H1 (cell line): ENCODE results near the gene FGFR2. TPM values are rescaled to one million over a fixed set of nuclear protein-coding genes. Genes with fewer than 3 reads are reported as not detected.

Experiments
- CTCF ChIA-PET: fragments of 300-600 bp; sonication (Branson Sonifier 250); formaldehyde crosslinking; loops from one replicate; lab custom pipeline; 2021; ENCODE audit not compliant: partially characterized antibody; lab: Charles Lee
- POLR2A ChIA-PET: fragments of 300-600 bp; sonication (Branson Sonifier 250); formaldehyde crosslinking; loops from one replicate; lab custom pipeline; 2021; ENCODE audit warnings: inconsistent platforms; ENCODE audit not compliant: partially characterized antibody; lab: Charles Lee
- DNase-seq, 2 experiments: peaks; one replicate each; pipeline versions ENCODE4 v3.0.0 to v3.0.0-alpha.2; 2010 to 2022; ENCODE audit warnings: low spot score in 2 of 2, low read depth in 1 of 2, mixed read lengths in 1 of 2
- FAIRE-seq: peaks from 2 replicates; lab custom pipeline; 2011; peaks lifted over from hg19 to GRCh38; lab: Jason Lieb, UNC
- H2AFZ ChIP-seq: 2 replicates; pipeline ENCODE4 v1.8.1; 2012; ENCODE audit warnings: low read length, inconsistent platforms
- H2AK5ac ChIP-seq: 2 replicates; pipeline ENCODE4 v1.6.1; 2013; ENCODE audit warnings: low read depth, low read length
- H2BK120ac ChIP-seq: replicated peaks from 2 replicates; pipeline ENCODE3; 2013; ENCODE audit warnings: low read depth, low read length, inconsistent platforms
- H2BK12ac ChIP-seq: 2 replicates; pipeline ENCODE4 v1.6.1; 2013; ENCODE audit warnings: low read depth, low read length
- H2BK15ac ChIP-seq: 2 replicates; pipeline ENCODE4 v1.6.1; 2013; ENCODE audit warnings: low read length
- H2BK20ac ChIP-seq: 2 replicates; pipeline ENCODE4 v1.6.1; 2013; ENCODE audit warnings: low read length
- H2BK5ac ChIP-seq: 2 replicates; pipeline ENCODE4 v1.6.1; 2013; ENCODE audit warnings: low read depth, low read length
- H3K14ac ChIP-seq: 2 replicates; pipeline ENCODE4 v1.6.1; 2013; ENCODE audit warnings: inconsistent platforms; ENCODE audit not compliant: insufficient read length
- H3K18ac ChIP-seq: 2 replicates; pipeline ENCODE4 v1.6.1; 2013; ENCODE audit warnings: low read length; ENCODE audit errors: extremely low read depth
- H3K23ac ChIP-seq: 2 replicates; pipeline ENCODE4 v1.6.1; 2013; ENCODE audit warnings: inconsistent platforms; ENCODE audit not compliant: insufficient read length
- H3K23me2 ChIP-seq: 2 replicates; pipeline ENCODE4 v1.6.1; 2013; ENCODE audit warnings: low read depth, low read length
- H3K27ac ChIP-seq: 2 replicates; pipeline ENCODE4 v1.6.1; 2011; ENCODE audit warnings: low read depth, low read length, inconsistent platforms
- H3K27me3 ChIP-seq, 4 experiments: replicated peaks in 1 of 4; 1 replicate in 1 of 4; 2 replicates in 3 of 4; pipeline versions ENCODE4 v1.6.1 to v1.8.1; 2011 to 2013; ENCODE audit warnings: low read length in 3 of 4, mild to moderate bottlenecking in 3 of 4, inconsistent platforms in 2 of 4, mixed read lengths in 2 of 4, moderate library complexity in 1 of 4; ENCODE audit not compliant: control insufficient read depth in 3 of 4, insufficient read depth in 3 of 4; ENCODE audit errors: extremely low read depth in 1 of 4
- H3K36me3 ChIP-seq, 4 experiments: 2 replicates each; pipeline versions ENCODE4 v1.6.1 to v1.8.1; 2011 to 2013; ENCODE audit warnings: mild to moderate bottlenecking in 4 of 4, low read length in 3 of 4, moderate library complexity in 2 of 4, control low read depth in 1 of 4, inconsistent platforms in 1 of 4; ENCODE audit not compliant: insufficient read depth in 4 of 4, control insufficient read depth in 2 of 4
- H3K4ac ChIP-seq: replicated peaks from 2 replicates; pipeline ENCODE3; 2013; ENCODE audit warnings: low read length, low read depth, mixed read lengths, inconsistent platforms; ENCODE audit not compliant: insufficient read length
- H3K4me1 ChIP-seq, 4 experiments: replicated peaks in 1 of 4; 1 replicate in 1 of 4; 2 replicates in 3 of 4; pipeline versions ENCODE4 v1.6.1 to v1.8.1; 2011 to 2013; ENCODE audit warnings: low read length in 3 of 4, inconsistent platforms in 2 of 4, mixed read lengths in 1 of 4; ENCODE audit not compliant: insufficient read depth in 4 of 4, control insufficient read depth in 3 of 4
- H3K4me2 ChIP-seq, 2 experiments: 2 replicates each; pipeline versions ENCODE4 v1.6.1 to v1.8.1; 2011 to 2013; ENCODE audit warnings: low read depth in 2 of 2, low read length in 2 of 2, control low read depth in 1 of 2, inconsistent platforms in 1 of 2, mild to moderate bottlenecking in 1 of 2; ENCODE audit not compliant: insufficient read depth in 1 of 2
- H3K4me3 ChIP-seq, 4 experiments: fragments of 200-600, 300-600 bp in 1 of 4; sonication (generic), shearing (Covaris generic), sonication (Bioruptor Twin) in 1 of 4; 2 replicates each; pipeline versions ENCODE4 v1.5.1 to v1.8.1; 2011 to 2016; ENCODE audit warnings: low read length in 4 of 4, low read depth in 3 of 4, control low read depth in 2 of 4, inconsistent platforms in 2 of 4, mild to moderate bottlenecking in 2 of 4, mixed read lengths in 1 of 4, moderate library complexity in 1 of 4; ENCODE audit not compliant: insufficient read depth in 2 of 4; ENCODE audit errors: extremely low read depth in 1 of 4
- H3K56ac ChIP-seq: replicated peaks from 2 replicates; pipeline ENCODE3; 2013; ENCODE audit warnings: low read depth, mild to moderate bottlenecking, mixed read lengths, low read length, inconsistent platforms; ENCODE audit not compliant: insufficient read length
- H3K79me1 ChIP-seq: 2 replicates; pipeline ENCODE4 v1.6.1; 2013; ENCODE audit warnings: low read depth, low read length, control low read depth
- H3K79me2 ChIP-seq, 2 experiments: 2 replicates each; pipeline versions ENCODE4 v1.6.1 to v1.8.1; 2012 to 2013; ENCODE audit warnings: low read length in 2 of 2, mild to moderate bottlenecking in 2 of 2, inconsistent platforms in 1 of 2; ENCODE audit not compliant: insufficient read depth in 2 of 2, control insufficient read depth in 1 of 2
- H3K9ac ChIP-seq, 4 experiments: replicated peaks in 1 of 4; 1 replicate in 1 of 4; 2 replicates in 3 of 4; pipeline versions ENCODE4 v1.6.1 to v1.8.1; 2011 to 2013; ENCODE audit warnings: low read depth in 3 of 4, low read length in 3 of 4, control low read depth in 2 of 4, mild to moderate bottlenecking in 2 of 4, moderate library complexity in 2 of 4, inconsistent platforms in 1 of 4; ENCODE audit errors: extremely low read depth in 1 of 4
- H3K9me3 ChIP-seq, 2 experiments: 2 replicates each; pipeline versions ENCODE4 v1.6.1 to v1.8.1; 2012 to 2013; ENCODE audit warnings: mild to moderate bottlenecking in 2 of 2, moderate library complexity in 2 of 2, control low read depth in 1 of 2, inconsistent platforms in 1 of 2, low read depth in 1 of 2, low read length in 1 of 2, mixed read lengths in 1 of 2; ENCODE audit not compliant: insufficient read depth in 2 of 2
- H4K20me1 ChIP-seq, 2 experiments: replicated peaks in 1 of 2; 2 replicates each; pipeline versions ENCODE3 to v1.8.1; 2011 to 2013; ENCODE audit warnings: inconsistent platforms in 2 of 2, low read length in 2 of 2, mild to moderate bottlenecking in 1 of 2; ENCODE audit not compliant: insufficient read depth in 2 of 2, control insufficient read depth in 1 of 2
- H4K5ac ChIP-seq: 2 replicates; pipeline ENCODE4 v1.6.1; 2013; ENCODE audit warnings: low read length, low read depth, mixed read lengths, inconsistent platforms; ENCODE audit not compliant: insufficient read length
- H4K8ac ChIP-seq: 2 replicates; pipeline ENCODE4 v1.8.0; 2013; ENCODE audit warnings: mild to moderate bottlenecking, moderate library complexity, low read length, inconsistent platforms; ENCODE audit not compliant: insufficient read depth; ENCODE audit errors: extremely low read depth
- H4K91ac ChIP-seq: replicated peaks from 2 replicates; pipeline ENCODE3; 2013; ENCODE audit warnings: low read length, mixed read lengths, inconsistent platforms; ENCODE audit not compliant: insufficient read length
- BACH1 ChIP-seq: IDR thresholded peaks from 2 replicates; pipeline ENCODE4 v1.6.1; 2012; ENCODE audit warnings: low read length, improper control_type of control experiment
- TAF7 ChIP-seq: optimal IDR thresholded peaks from 2 replicates; pipeline ENCODE3; 2011; ENCODE audit warnings: low read depth, mild to moderate bottlenecking, inconsistent platforms, low read length, moderate library complexity, borderline replicate concordance
- WGBS, 2 experiments: shearing (Covaris generic) in 1 of 2; methylation state at CpG; one replicate each; pipeline versions ENCODE4 v1.1.6 to v1.1.7; 2013 to 2015; ENCODE audit warnings: low lambda C conversion rate in 2 of 2, mixed read lengths in 2 of 2, inconsistent platforms in 1 of 2, low coverage in 1 of 2, missing lambda C conversion rate in 1 of 2; ENCODE audit not compliant: insufficient replicate concordance in 2 of 2, insufficient coverage in 1 of 2, insufficient read length in 1 of 2; ENCODE audit errors: extremely low coverage in 1 of 2, missing lambda C conversion rate in 1 of 2; 5-methylcytosine and 5-hydroxymethylcytosine counted together
- polyA plus RNA-seq, 7 experiments: library from polyadenylated mRNA; depleted of rRNA in 3 of 7; stranded (reverse) in 5 of 7; unstranded in 2 of 7; fragments of >200 nt in 5 of 7; fragments of 200-250 nt in 2 of 7; gene quantifications; 1 replicate in 5 of 7; 2 replicates in 1 of 7; 4 replicates in 1 of 7; pipeline versions ENCODE4 v1.2.1 to v1.2.3, GENCODE V29; 2011 to 2013; ENCODE audit warnings: missing spikeins in 2 of 7, mixed read lengths in 2 of 7
- total RNA-seq: library from RNA; stranded (reverse); fragmentation: NEBNext Ultra II Directional; extraction: Animal tissue kit (Norgen Biotek cat#: 25700); gene quantifications from 2 replicates; pipeline ENCODE4 v1.2.1, GENCODE V29; 2021

Gene FGFR2
- total and polyA plus RNA-seq, 2 of the 8 experiments (the other 6 are each of a cell fraction or from before 2014, with no cell fraction given), result 50.2 to 81.2 TPM

DNA sequence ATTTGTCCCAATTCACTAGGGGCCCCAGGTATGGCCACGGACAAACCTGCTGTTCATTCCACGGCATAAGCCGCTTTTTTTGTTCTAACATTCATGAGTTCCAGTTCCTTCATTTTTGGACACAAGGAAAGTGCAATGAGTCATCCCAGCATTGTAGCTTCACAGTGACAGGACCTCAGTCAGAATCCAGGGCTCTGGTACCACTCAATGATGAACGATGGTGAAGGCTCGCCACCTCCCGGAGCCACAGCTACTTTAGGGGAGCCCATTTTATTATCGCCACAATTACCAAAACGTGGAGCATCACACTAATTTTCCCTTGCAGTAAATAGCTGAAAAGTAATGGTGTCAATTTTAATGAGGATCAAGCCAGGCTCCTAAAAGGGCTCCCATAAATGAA is 62.9 kb downstream of the FGFR2 start:
- no peak overlapping the region for H4K91ac ChIP-seq
- no peak for DNase-seq
- H2BK15ac ChIP-seq, result no peak overlapping the region
- no peak overlapping the region for H3K56ac ChIP-seq
- no peak overlapping the region for H3K9ac ChIP-seq
- H2BK12ac ChIP-seq, result no peak overlapping the region
- 95% methylated on average over 8 of the region's 8 CpGs; no CpG with 5 or more reads in 1 of the 2 experiments for WGBS, 2 experiments
- H4K8ac ChIP-seq, result no peak overlapping the region
- H3K14ac ChIP-seq, result no peak overlapping the region
- H3K4me1 ChIP-seq, result peaks cover 4 to 20% (median 17%) of the 10 kb centered on the region in 4 experiments; a peak in 5 of 7 replicates
- H3K36me3 ChIP-seq, result peaks cover 14 to 63% (median 28%) of the 10 kb centered on the region in 4 experiments
- peaks cover 3 to 95% of the 10 kb centered on the region in 2 experiments; a peak in 3 of 4 replicates for H3K79me2 ChIP-seq
- no peak for FAIRE-seq
- H2BK5ac ChIP-seq, result no peak overlapping the region
- no peak overlapping the region for H3K18ac ChIP-seq
- no peak overlapping the region for H4K5ac ChIP-seq
- no peak overlapping the region for H3K4me3 ChIP-seq
- CTCF ChIA-PET, result interaction anchor here (1.1 to 1.5 kb wide), 4 partner anchors 66 to 161 kb away, joined by 3 to 4 read pairs (median 3); no protein-coding TSS in a partner anchor
- H3K4me2 ChIP-seq, result no peak overlapping the region
- no peak overlapping the region for H2BK120ac ChIP-seq
- H3K27ac ChIP-seq, result no peak overlapping the region
- POLR2A ChIA-PET, result interaction anchor here (0.6 kb wide), 1 partner anchor 115 kb away, joined by 3 read pairs; no protein-coding TSS in a partner anchor
- no peaks in the 10 kb centered on the region for H3K27me3 ChIP-seq
- no peaks in the 10 kb centered on the region for H3K23me2 ChIP-seq
- no peak overlapping the region for H3K4ac ChIP-seq
- H4K20me1 ChIP-seq, result peaks cover 4 to 15% of the 10 kb centered on the region in 2 experiments
- no peak overlapping the region for H2AFZ ChIP-seq
- no peak overlapping the region for H3K23ac ChIP-seq
- H3K9me3 ChIP-seq, result no peaks in the 10 kb centered on the region
- TF ChIP-seq TAF7 (no peak), BACH1 (no peak)
- H2BK20ac ChIP-seq, result no peak overlapping the region
- H2AK5ac ChIP-seq, result no peak overlapping the region
- H3K79me1 ChIP-seq, result peaks cover 23% of the 10 kb centered on the region
